H9 (cell line): ENCODE data around the gene NEDD9. TPM values are rescaled to one million over a fixed set of nuclear protein-coding genes. Genes with fewer than 3 reads are reported as not detected.

ENCODE experiments used
- DNase-seq: peaks from one replicate; pipeline ENCODE4 v3.0.0-alpha.2; 2017
- H2AFZ ChIP-seq: one replicate; pipeline ENCODE4 v1.6.1; 2013; ENCODE audit warnings: mild to moderate bottlenecking, low read length, control low read depth, moderate library complexity
- H2AK5ac ChIP-seq: 2 replicates; pipeline ENCODE4 v1.6.1; 2013; ENCODE audit warnings: low read length, control low read depth, mixed read lengths; ENCODE audit not compliant: insufficient read length
- H2BK120ac ChIP-seq: one replicate; pipeline ENCODE4 v1.6.1; 2013; ENCODE audit warnings: low read depth, mild to moderate bottlenecking, low read length, control low read depth, inconsistent platforms; ENCODE audit not compliant: poor library complexity, severe bottlenecking
- H2BK12ac ChIP-seq: 2 replicates; pipeline ENCODE4 v1.6.1; 2013; ENCODE audit warnings: low read length, control low read depth, mixed read lengths, low read depth; ENCODE audit not compliant: insufficient read length
- H2BK15ac ChIP-seq: 2 replicates; pipeline ENCODE4 v1.6.1; 2013; ENCODE audit warnings: low read depth, low read length, control low read depth
- H2BK20ac ChIP-seq: one replicate; pipeline ENCODE4 v1.6.1; 2013; ENCODE audit warnings: low read depth, mild to moderate bottlenecking, low read length, control low read depth, inconsistent platforms; ENCODE audit not compliant: poor library complexity, severe bottlenecking
- H2BK5ac ChIP-seq: 2 replicates; pipeline ENCODE4 v1.6.1; 2013; ENCODE audit warnings: low read length, control low read depth, mixed read lengths; ENCODE audit not compliant: insufficient read length
- H3K14ac ChIP-seq: 2 replicates; pipeline ENCODE4 v1.6.1; 2013; ENCODE audit warnings: low read length, control low read depth; ENCODE audit not compliant: insufficient read depth
- H3K18ac ChIP-seq: 2 replicates; pipeline ENCODE4 v1.6.1; 2013; ENCODE audit warnings: low read depth, mild to moderate bottlenecking, mixed read lengths, low read length, control low read depth; ENCODE audit not compliant: insufficient read length
- H3K23ac ChIP-seq: 2 replicates; pipeline ENCODE4 v1.6.1; 2013; ENCODE audit warnings: low read length, control low read depth, mixed read lengths, low read depth; ENCODE audit not compliant: insufficient read length
- H3K23me2 ChIP-seq: 2 replicates; pipeline ENCODE4 v1.6.1; 2013; ENCODE audit warnings: low read depth, mild to moderate bottlenecking, mixed read lengths, low read length, control low read depth; ENCODE audit not compliant: insufficient read length, poor library complexity, severe bottlenecking
- H3K27ac ChIP-seq: 2 replicates; pipeline ENCODE4 v1.5.1; 2013; ENCODE audit warnings: low read length, control low read depth, mixed read lengths, low read depth; ENCODE audit not compliant: insufficient read length
- H3K27me3 ChIP-seq: 2 replicates; pipeline ENCODE4 v1.6.1; 2013; ENCODE audit warnings: low read length, control low read depth, inconsistent platforms; ENCODE audit not compliant: insufficient read depth
- H3K4ac ChIP-seq: 2 replicates; pipeline ENCODE4 v1.6.1; 2013; ENCODE audit warnings: low read depth, mild to moderate bottlenecking, control low read depth, inconsistent platforms, low read length, moderate library complexity
- H3K4me1 ChIP-seq: 2 replicates; pipeline ENCODE4 v1.6.1; 2013; ENCODE audit warnings: low read length, control low read depth, inconsistent platforms; ENCODE audit not compliant: insufficient read depth
- H3K4me2 ChIP-seq: 2 replicates; pipeline ENCODE4 v1.6.1; 2013; ENCODE audit warnings: low read length, control low read depth, mixed read lengths; ENCODE audit not compliant: insufficient read length, insufficient read depth
- H3K56ac ChIP-seq: 2 replicates; pipeline ENCODE4 v1.6.1; 2013; ENCODE audit warnings: low read depth, mild to moderate bottlenecking, mixed read lengths, low read length, control low read depth; ENCODE audit not compliant: insufficient read length
- H3K79me1 ChIP-seq: 2 replicates; pipeline ENCODE4 v1.6.1; 2013; ENCODE audit warnings: low read depth, mild to moderate bottlenecking, moderate library complexity, low read length, control low read depth, inconsistent platforms; ENCODE audit not compliant: insufficient read depth, poor library complexity, severe bottlenecking
- H3K79me2 ChIP-seq: 2 replicates; pipeline ENCODE4 v1.6.1; 2013; ENCODE audit warnings: low read length, control low read depth, inconsistent platforms; ENCODE audit not compliant: insufficient read depth
- H3K9ac ChIP-seq: 2 replicates; pipeline ENCODE4 v1.6.1; 2013; ENCODE audit warnings: low read length, control low read depth, mixed read lengths; ENCODE audit not compliant: insufficient read length; ENCODE audit errors: extremely low read depth
- H3K9me3 ChIP-seq: one replicate; pipeline ENCODE4 v1.6.1; 2013; ENCODE audit warnings: low read depth, low read length, inconsistent platforms; ENCODE audit not compliant: control insufficient read depth
- H3T11ph ChIP-seq: one replicate; pipeline ENCODE4 v1.6.1; 2013; ENCODE audit warnings: mild to moderate bottlenecking, low read length, control low read depth, inconsistent platforms
- H4K20me1 ChIP-seq: one replicate; pipeline ENCODE4 v1.6.1; 2013; ENCODE audit not compliant: control insufficient read depth, insufficient read length, insufficient read depth
- H4K5ac ChIP-seq: 2 replicates; pipeline ENCODE4 v1.6.1; 2013; ENCODE audit warnings: low read depth, mild to moderate bottlenecking, mixed read lengths, low read length, control low read depth; ENCODE audit not compliant: insufficient read length
- H4K8ac ChIP-seq: replicated peaks from 2 replicates; pipeline ENCODE4 v1.6.1; 2013; ENCODE audit warnings: low read length, control low read depth, mixed read lengths, low read depth; ENCODE audit not compliant: insufficient read length
- H4K91ac ChIP-seq: 2 replicates; pipeline ENCODE4 v1.6.1; 2013; ENCODE audit warnings: low read depth, mild to moderate bottlenecking, moderate library complexity, mixed read lengths, low read length, control low read depth; ENCODE audit not compliant: insufficient read length
- H3K27ac Mint-ChIP-seq, 3 experiments: 2 replicates in 2 of 3; 3 replicates in 1 of 3; pipeline ENCODE4 v1.8.0; 2020 to 2021; ENCODE audit warnings: mixed read lengths in 3 of 3, mild to moderate bottlenecking in 1 of 3, moderate library complexity in 1 of 3
- H3K27me3 Mint-ChIP-seq: 2 replicates; pipeline ENCODE4 v1.8.0; 2021; ENCODE audit warnings: low read depth, mild to moderate bottlenecking, moderate library complexity, mixed read lengths
- H3K36me3 Mint-ChIP-seq, 3 experiments: 2 replicates in 2 of 3; 3 replicates in 1 of 3; pipeline ENCODE4 v1.8.0; 2020 to 2021; ENCODE audit warnings: low read depth in 3 of 3, mixed read lengths in 3 of 3; ENCODE audit not compliant: insufficient read depth in 1 of 3
- H3K4me1 Mint-ChIP-seq, 2 experiments: 2 replicates each; pipeline ENCODE4 v1.8.0; 2020; ENCODE audit warnings: mixed read lengths in 2 of 2
- H3K4me3 Mint-ChIP-seq, 2 experiments: 2 replicates in 1 of 2; 3 replicates in 1 of 2; pipeline ENCODE4 v1.8.0; 2020 to 2021; ENCODE audit warnings: mild to moderate bottlenecking in 2 of 2, mixed read lengths in 2 of 2, moderate library complexity in 1 of 2
- H3K9me3 Mint-ChIP-seq, 2 experiments: 2 replicates in 1 of 2; 3 replicates in 1 of 2; pipeline ENCODE4 v1.8.0; 2020; ENCODE audit warnings: mild to moderate bottlenecking in 2 of 2, mixed read lengths in 2 of 2, moderate library complexity in 1 of 2
- WGBS: extraction: QIAGEN DNeasy Blood & Tissue Kit; methylation state at CpG from one replicate; pipeline ENCODE4 v1.1.7; 2013; ENCODE audit warnings: missing lambda C conversion rate, low lambda C conversion rate, mixed read lengths; ENCODE audit not compliant: insufficient read length; ENCODE audit errors: extremely low coverage; 5-methylcytosine and 5-hydroxymethylcytosine counted together
- total RNA-seq: library from RNA; stranded (reverse); gene quantifications from 2 replicates; pipeline ENCODE4 v1.2.1, GENCODE V29; 2021
- TF ChIP-seq, protein P1 (sequence below): fragments of 200-600 bp; sonication (generic); conservative IDR thresholded peaks from 3 replicates; pipeline ENCODE4 v1.8.0; 2021; ENCODE audit warnings: antibody characterized with exemption, mild to moderate bottlenecking

Gene NEDD9
- total RNA-seq, 1 experiment from 2014 or later: 5.5 TPM

DNA sequence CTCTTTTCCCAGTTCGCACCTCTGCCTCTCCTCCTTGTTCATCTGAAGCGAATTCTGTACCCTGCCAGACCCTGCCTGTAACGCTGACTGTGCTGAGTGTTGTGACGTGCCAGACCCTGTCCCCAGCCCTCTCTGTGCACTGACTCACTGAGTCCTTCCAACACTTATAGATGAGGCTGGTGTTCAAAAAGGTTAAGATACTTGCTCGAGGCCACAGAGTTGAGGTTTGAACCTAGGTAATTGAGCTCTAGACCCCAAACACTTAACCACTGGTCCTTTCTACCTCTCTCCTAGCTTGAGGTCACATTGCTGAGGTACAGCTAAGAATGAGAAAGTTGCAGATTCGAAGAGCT is 45.7 kb upstream of the NEDD9 start:
- Histone ChIP-seq H4K5ac (no peak overlapping the region), H3K27me3 (no peaks in the 10 kb centered on the region), H2BK5ac (no peak overlapping the region), H3K56ac (no peak overlapping the region), H3K27ac (no peak overlapping the region), H3K79me2 (no peaks in the 10 kb centered on the region), H3K9ac (no peak overlapping the region), H3K4me1 (peaks cover 14% of the 10 kb centered on the region; the same call in 1 of the 2 replicates), H4K20me1 (no peaks in the 10 kb centered on the region), H3K4me2 (no peak overlapping the region), H4K8ac (no peak overlapping the region), H3K14ac (peak overlapping the region; percentile 6), H2BK15ac (peak overlapping the region; percentile 91), H3K23me2 (no peaks in the 10 kb centered on the region), H3K9me3 (no peaks in the 10 kb centered on the region), H3T11ph (no peak overlapping the region), H2BK120ac (no peak overlapping the region), H3K4ac (no peak overlapping the region; the same call in 1 of the 2 replicates), H2AK5ac (no peak overlapping the region), H3K23ac (no peak overlapping the region), H3K18ac (peak overlapping the region; percentile 82), H2BK20ac (no peak overlapping the region), H4K91ac (peak overlapping the region; percentile 90), H3K79me1 (no peaks in the 10 kb centered on the region), H2AFZ (no peak overlapping the region), H2BK12ac (peak overlapping the region; percentile 55)
- peaks cover 7% of the 10 kb centered on the region for H3K27me3 Mint-ChIP-seq
- no peaks in the 10 kb centered on the region for H3K36me3 Mint-ChIP-seq
- DNase-seq: no peak
- peaks cover 29 to 30% of the 10 kb centered on the region in 2 experiments for H3K4me1 Mint-ChIP-seq
- WGBS: no CpG with 5 or more reads among the region's 6 CpGs
- H3K27ac Mint-ChIP-seq: peak overlapping the region in 2 of 3 experiments; percentile 62 to 88; a peak in 4 of 7 replicates
- TF ChIP-seq, protein P1, sequence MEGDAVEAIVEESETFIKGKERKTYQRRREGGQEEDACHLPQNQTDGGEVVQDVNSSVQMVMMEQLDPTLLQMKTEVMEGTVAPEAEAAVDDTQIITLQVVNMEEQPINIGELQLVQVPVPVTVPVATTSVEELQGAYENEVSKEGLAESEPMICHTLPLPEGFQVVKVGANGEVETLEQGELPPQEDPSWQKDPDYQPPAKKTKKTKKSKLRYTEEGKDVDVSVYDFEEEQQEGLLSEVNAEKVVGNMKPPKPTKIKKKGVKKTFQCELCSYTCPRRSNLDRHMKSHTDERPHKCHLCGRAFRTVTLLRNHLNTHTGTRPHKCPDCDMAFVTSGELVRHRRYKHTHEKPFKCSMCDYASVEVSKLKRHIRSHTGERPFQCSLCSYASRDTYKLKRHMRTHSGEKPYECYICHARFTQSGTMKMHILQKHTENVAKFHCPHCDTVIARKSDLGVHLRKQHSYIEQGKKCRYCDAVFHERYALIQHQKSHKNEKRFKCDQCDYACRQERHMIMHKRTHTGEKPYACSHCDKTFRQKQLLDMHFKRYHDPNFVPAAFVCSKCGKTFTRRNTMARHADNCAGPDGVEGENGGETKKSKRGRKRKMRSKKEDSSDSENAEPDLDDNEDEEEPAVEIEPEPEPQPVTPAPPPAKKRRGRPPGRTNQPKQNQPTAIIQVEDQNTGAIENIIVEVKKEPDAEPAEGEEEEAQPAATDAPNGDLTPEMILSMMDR: no peak
- no peaks in the 10 kb centered on the region for H3K9me3 Mint-ChIP-seq
- no peak overlapping the region; a peak in 1 of 5 replicates for H3K4me3 Mint-ChIP-seq
